ENCODE results near the gene LGR6. TPM values are rescaled to one million over a fixed set of nuclear protein-coding genes. Genes with fewer than 3 reads are reported as not detected.

The LGR6 gene
- total and polyA plus RNA-seq, 10 of the 15 experiments (the other 5 are each of a cell fraction or from before 2014, with no cell fraction given) = not detected

- intact Hi-C loops (cut with micrococcal nuclease; ENCODE audit: unreplicated experiment) = no loop called here
- CTCF ChIA-PET = interaction anchor here (1.8 kb wide), 1 partner anchor 11 kb away, joined by 6 read pairs; no protein-coding TSS in a partner anchor
Measured at GRCh38 chr1:202247837-202248795, 54.5 kb downstream of the LGR6 start.

GRCh38 chr1:202248861-202249260 lies 55.3 kb downstream of the LGR6 start:
- Histone ChIP-seq H3K36me3 (ENCODE audit: control insufficient read depth in 2 of 2, insufficient read depth in 2 of 2, low read length in 1 of 2) (no peaks in the 10 kb centered on the region), H2AFZ (ENCODE audit: control insufficient read depth, low read depth, low read length) (no peak overlapping the region), H3K9ac (ENCODE audit: control insufficient read depth, insufficient read depth, low read length) (no peak overlapping the region), H3K4me1 (ENCODE audit: control insufficient read depth, insufficient read depth, low read length) (no peaks in the 10 kb centered on the region), H3K27me3 (replicated peaks in 1 of 2; ENCODE audit: control insufficient read depth in 2 of 2, insufficient read depth in 2 of 2, low read length in 1 of 2) (peaks cover 0 to 2% of the 10 kb centered on the region in 2 experiments; a peak in 2 of 4 replicates), H3K79me2 (ENCODE audit: control insufficient read depth, insufficient read depth, low read length) (no peaks in the 10 kb centered on the region), H3K9me3 (replicated peaks; ENCODE audit: control insufficient read depth, insufficient read depth, low read length) (no peaks in the 10 kb centered on the region), H3K27ac (ENCODE audit: control insufficient read depth, insufficient read depth) (no peak overlapping the region), H3K4me3 (no peak overlapping the region), H4K20me1 (ENCODE audit: control insufficient read depth, insufficient read depth) (no peaks in the 10 kb centered on the region), H3K4me2 (ENCODE audit: control insufficient read depth, insufficient read depth) (no peak overlapping the region)
- POLR2A ChIA-PET = interaction anchor here (0.6 kb wide), 1 partner anchor 1524 kb away, joined by 4 read pairs; no protein-coding TSS in a partner anchor
- 38% methylated on average over 6 of the region's 6 CpGs for WGBS (ENCODE audit: insufficient coverage, insufficient replicate concordance, low lambda C conversion rate, missing lambda C conversion rate)
- in situ Hi-C loops (cut with MboI) = no loop called here
- ATAC-seq (no peak), DNase-seq (ENCODE audit: low read depth, low spot score) (no peak), FAIRE-seq (no peak)
- intact Hi-C loops (cut with micrococcal nuclease; ENCODE audit: unreplicated experiment) = no loop called here
- TF ChIP-seq IKZF2 (IDR thresholded peaks at IDR 0.05) = no peak
- BruUV-seq (replicated peaks) = no TSS peak
- RAD21 ChIA-PET (ENCODE audit: unreplicated experiment) = no interaction called here
- SMC1A ChIA-PET (ENCODE audit: uncharacterized antibody, unreplicated experiment) = no interaction called here
- CTCF ChIA-PET = no interaction called here

More at GRCh38 chr1:202247837-202248795, 54.5 kb downstream of the LGR6 start:
- ChIA-PET RAD21 (ENCODE audit: unreplicated experiment) (no interaction called here), SMC1A (ENCODE audit: uncharacterized antibody, unreplicated experiment) (no interaction called here), POLR2A (interaction anchor here (0.6 kb wide), 3 partner anchors 90 to 1525 kb away, joined by 3 to 4 read pairs (median 4); no protein-coding TSS in a partner anchor)
- Histone ChIP-seq H3K4me3 (no peak overlapping the region), H3K36me3 (ENCODE audit: control insufficient read depth in 2 of 2, insufficient read depth in 2 of 2, low read length in 1 of 2) (no peaks in the 10 kb centered on the region), H4K20me1 (ENCODE audit: control insufficient read depth, insufficient read depth) (no peaks in the 10 kb centered on the region), H3K9ac (ENCODE audit: control insufficient read depth, insufficient read depth, low read length) (no peak overlapping the region), H3K79me2 (ENCODE audit: control insufficient read depth, insufficient read depth, low read length) (no peaks in the 10 kb centered on the region), H2AFZ (ENCODE audit: control insufficient read depth, low read depth, low read length) (no peak overlapping the region), H3K9me3 (replicated peaks; ENCODE audit: control insufficient read depth, insufficient read depth, low read length) (no peaks in the 10 kb centered on the region), H3K4me2 (ENCODE audit: control insufficient read depth, insufficient read depth) (no peak overlapping the region), H3K27ac (ENCODE audit: control insufficient read depth, insufficient read depth) (no peak overlapping the region), H3K4me1 (ENCODE audit: control insufficient read depth, insufficient read depth, low read length) (no peaks in the 10 kb centered on the region), H3K27me3 (replicated peaks in 1 of 2; ENCODE audit: control insufficient read depth in 2 of 2, insufficient read depth in 2 of 2, low read length in 1 of 2) (peaks cover 0 to 2% of the 10 kb centered on the region in 2 experiments; a peak in 2 of 4 replicates)
- no TSS peak for BruUV-seq (replicated peaks)
- FAIRE-seq (no peak), DNase-seq (ENCODE audit: low read depth, low spot score) (no peak), ATAC-seq (no peak)
- WGBS (ENCODE audit: insufficient coverage, insufficient replicate concordance, low lambda C conversion rate, missing lambda C conversion rate) = 21% methylated on average over 19 of the region's 20 CpGs
- peak; percentile 26; the same call in 1 of the 2 replicates for TF ChIP-seq IKZF1 (conservative IDR thresholded peaks at IDR 0.05)
- no peak for TF ChIP-seq RUNX3 (IDR thresholded peaks at IDR 0.05; ENCODE audit: low read length)
- in situ Hi-C loops (cut with MboI) = no loop called here
